ENCODE measurements around the gene THAP9. TPM values are rescaled to one million over a fixed set of nuclear protein-coding genes. Genes with fewer than 3 reads are reported as not detected.

The THAP9 gene
- polyA plus RNA-seq, 1 of the 3 experiments (the other 2 are of a cell fraction) = 1.5 TPM

DNA sequence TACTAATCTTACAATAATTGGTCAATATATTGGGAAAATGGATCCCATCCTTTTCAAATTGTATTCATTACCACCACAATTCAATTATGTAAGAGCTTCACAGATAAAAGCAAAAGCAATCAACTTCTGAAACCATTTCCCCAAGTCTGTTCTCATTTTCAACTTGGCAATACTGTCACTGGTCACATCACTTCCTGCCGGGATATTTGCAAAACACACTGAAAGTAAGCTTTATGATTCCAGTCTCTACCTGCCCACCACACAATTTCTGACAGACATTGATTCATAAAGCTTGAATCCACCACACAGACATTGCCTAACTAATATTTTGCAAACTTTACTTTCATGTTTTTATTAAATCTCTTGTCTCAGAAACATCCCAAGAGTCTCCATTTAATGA lies 56.5 kb downstream of the THAP9 start:
- no peaks in the 10 kb centered on the region for H4K20me1 ChIP-seq (ENCODE audit: insufficient read depth)
- H3K27me3 ChIP-seq (ENCODE audit: insufficient read depth) = no peaks in the 10 kb centered on the region
- TF ChIP-seq GATA2 (CRISPR knock-in tag; IDR thresholded peaks at IDR 0.05) (no peak), EP300 (IDR thresholded peaks at IDR 0.05; ENCODE audit: borderline replicate concordance in 1 of 2, low read depth in 1 of 2, low read length in 1 of 2) (no peak), SMC3 (IDR thresholded peaks at IDR 0.05; ENCODE audit: low read depth, low read length) (no peak), RAD21 (IDR thresholded peaks at IDR 0.05; ENCODE audit: low read length) (no peak), EZH2phosphoT487 (IDR thresholded peaks at IDR 0.05; ENCODE audit: borderline replicate concordance, low read depth) (no peak), ELF1 (IDR thresholded peaks at IDR 0.05) (no peak), REST (IDR thresholded peaks at IDR 0.05; ENCODE audit: low read depth, low read length) (no peak), FOXM1 (IDR thresholded peaks at IDR 0.05; ENCODE audit: low read depth) (no peak), RFX5 (IDR thresholded peaks at IDR 0.05; ENCODE audit: low read length) (no peak), CTCF (IDR thresholded peaks at IDR 0.05) (no peak), NFIC (IDR thresholded peaks at IDR 0.05; ENCODE audit: borderline replicate concordance) (no peak), CHD2 (IDR thresholded peaks at IDR 0.05; ENCODE audit: low read length, partially characterized antibody) (no peak), RCOR1 (IDR thresholded peaks at IDR 0.05; ENCODE audit: low read length) (no peak), USF1 (IDR thresholded peaks at IDR 0.05; ENCODE audit: borderline replicate concordance, low read depth) (no peak), FOXJ3 (CRISPR knock-in tag; IDR thresholded peaks at IDR 0.05) (no peak), MXI1 (IDR thresholded peaks at IDR 0.05; ENCODE audit: low read depth, low read length) (no peak)
- TF ChIP-seq, protein P1, sequence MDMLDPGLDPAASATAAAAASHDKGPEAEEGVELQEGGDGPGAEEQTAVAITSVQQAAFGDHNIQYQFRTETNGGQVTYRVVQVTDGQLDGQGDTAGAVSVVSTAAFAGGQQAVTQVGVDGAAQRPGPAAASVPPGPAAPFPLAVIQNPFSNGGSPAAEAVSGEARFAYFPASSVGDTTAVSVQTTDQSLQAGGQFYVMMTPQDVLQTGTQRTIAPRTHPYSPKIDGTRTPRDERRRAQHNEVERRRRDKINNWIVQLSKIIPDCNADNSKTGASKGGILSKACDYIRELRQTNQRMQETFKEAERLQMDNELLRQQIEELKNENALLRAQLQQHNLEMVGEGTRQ (IDR thresholded peaks at IDR 0.05; ENCODE audit: borderline replicate concordance, low read depth, low read length) = no peak
- TF ChIP-seq, protein P2, sequence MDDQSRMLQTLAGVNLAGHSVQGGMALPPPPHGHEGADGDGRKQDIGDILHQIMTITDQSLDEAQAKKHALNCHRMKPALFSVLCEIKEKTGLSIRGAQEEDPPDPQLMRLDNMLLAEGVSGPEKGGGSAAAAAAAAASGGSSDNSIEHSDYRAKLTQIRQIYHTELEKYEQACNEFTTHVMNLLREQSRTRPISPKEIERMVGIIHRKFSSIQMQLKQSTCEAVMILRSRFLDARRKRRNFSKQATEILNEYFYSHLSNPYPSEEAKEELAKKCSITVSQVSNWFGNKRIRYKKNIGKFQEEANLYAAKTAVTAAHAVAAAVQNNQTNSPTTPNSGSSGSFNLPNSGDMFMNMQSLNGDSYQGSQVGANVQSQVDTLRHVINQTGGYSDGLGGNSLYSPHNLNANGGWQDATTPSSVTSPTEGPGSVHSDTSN (IDR thresholded peaks at IDR 0.05) = no peak
- 95% methylated on average over 1 of the region's 1 CpG for WGBS (ENCODE audit: low lambda C conversion rate)
- H3K9me3 ChIP-seq = no peaks in the 10 kb centered on the region
- H3K9me2 ChIP-seq = no peaks in the 10 kb centered on the region
- H3K4me2 ChIP-seq = no peak overlapping the region
- ChIA-PET CTCF (interaction anchor here (1.3 kb wide), 1 partner anchor 8 kb away, joined by 3 read pairs; no protein-coding TSS in a partner anchor), POLR2A (no interaction called here)
- no peak overlapping the region for H3K9ac ChIP-seq
- peaks cover 7% of the 10 kb centered on the region for H3F3A ChIP-seq (replicated peaks; ENCODE audit: insufficient read depth)
- H3K27ac ChIP-seq (ENCODE audit: low read depth in 2 of 2, low read length in 1 of 2) = no peak overlapping the region
- H3K79me2 ChIP-seq (ENCODE audit: insufficient read depth) = peaks cover 35% of the 10 kb centered on the region
- H3K4me3 ChIP-seq (ENCODE audit: low read depth in 2 of 2, low read length in 1 of 2) = no peak overlapping the region
- no peak for DNase-seq
- no peak overlapping the region for H2AFZ ChIP-seq (ENCODE audit: low read depth)
- peaks cover 0 to 30% of the 10 kb centered on the region in 2 experiments for H3K36me3 ChIP-seq (replicated peaks in 1 of 2; ENCODE audit: control insufficient read depth in 1 of 2, insufficient read depth in 2 of 2, low read length in 1 of 2)
- no peaks in the 10 kb centered on the region for H3K4me1 ChIP-seq (ENCODE audit: control insufficient read depth in 1 of 2, insufficient read depth in 2 of 2, low read depth in 1 of 2, low read length in 1 of 2)

Measured in SK-N-SH (cell line).